Activated T-cell treated with anti-CD3 and anti-CD28 coated beads, Interleukin-2, amount 50 U/mL, for 24 hours (primary cell): Measurements from ENCODE around the gene SRGAP1.

Experiments used
- DNase-seq: peaks from one replicate; pipeline ENCODE4 v3.0.0-alpha.2; 2020
- H3K27ac Mint-ChIP-seq: 2 replicates; pipeline ENCODE4 v1.8.0; 2020; ENCODE audit warnings: mild to moderate bottlenecking, mixed read lengths
- H3K27me3 Mint-ChIP-seq: 2 replicates; pipeline ENCODE4 v1.8.0; 2020; ENCODE audit warnings: mixed read lengths
- H3K36me3 Mint-ChIP-seq: 2 replicates; pipeline ENCODE4 v1.8.0; 2020; ENCODE audit warnings: low read depth, mixed read lengths
- H3K4me1 Mint-ChIP-seq: 2 replicates; pipeline ENCODE4 v1.8.0; 2020; ENCODE audit warnings: low read depth, mixed read lengths
- H3K4me3 Mint-ChIP-seq: 2 replicates; pipeline ENCODE4 v1.8.0; 2020; ENCODE audit warnings: mild to moderate bottlenecking, moderate library complexity, mixed read lengths
- H3K9me3 Mint-ChIP-seq: 2 replicates; pipeline ENCODE4 v1.8.0; 2020; ENCODE audit warnings: mixed read lengths

Gene SRGAP1

DNA sequence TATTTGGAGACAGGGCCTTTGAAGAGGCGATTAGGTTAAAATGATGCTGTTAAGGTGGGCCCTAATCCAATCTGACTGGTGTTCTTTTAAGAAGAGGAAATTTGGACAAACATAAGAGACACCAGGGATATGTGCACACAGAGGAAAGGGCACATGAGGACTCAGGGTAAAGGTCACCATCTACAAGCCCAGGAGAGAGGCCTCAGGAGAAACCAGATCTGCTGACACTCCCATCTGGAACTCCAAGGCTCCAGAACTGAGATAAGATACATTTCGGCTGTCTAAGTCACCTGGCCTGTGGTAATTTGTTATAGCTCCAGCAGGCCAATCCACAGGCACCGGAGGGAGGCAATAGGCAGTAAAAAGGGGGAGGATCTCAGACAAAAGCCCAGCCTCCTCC lies 329.0 kb downstream of the SRGAP1 start:
- Mint-ChIP-seq H3K4me3 (no peak overlapping the region), H3K27ac (no peak overlapping the region), H3K27me3 (no peaks in the 10 kb centered on the region), H3K9me3 (no peaks in the 10 kb centered on the region), H3K36me3 (peaks cover 1% of the 10 kb centered on the region), H3K4me1 (no peaks in the 10 kb centered on the region)
- no peak for DNase-seq

GRCh38 chr12:64175254-64175945 lies 330.9 kb downstream of the SRGAP1 start:
- Mint-ChIP-seq H3K4me1 (no peaks in the 10 kb centered on the region), H3K36me3 (no peaks in the 10 kb centered on the region), H3K9me3 (no peaks in the 10 kb centered on the region), H3K27me3 (no peaks in the 10 kb centered on the region), H3K4me3 (no peak overlapping the region), H3K27ac (no peak overlapping the region)
- DNase-seq = no peak

- no peak for DNase-seq
- no peaks in the 10 kb centered on the region for H3K4me1 Mint-ChIP-seq
- no peaks in the 10 kb centered on the region for H3K27me3 Mint-ChIP-seq
- no peak overlapping the region for H3K27ac Mint-ChIP-seq
- no peaks in the 10 kb centered on the region for H3K36me3 Mint-ChIP-seq
- H3K4me3 Mint-ChIP-seq = no peak overlapping the region
- H3K9me3 Mint-ChIP-seq = no peaks in the 10 kb centered on the region
These were observed 332.5 kb downstream of the SRGAP1 start for GRCh38 chr12:64177001-64177400.

GRCh38 chr12:64178122-64178521 lies 333.6 kb downstream of the SRGAP1 start:
- Mint-ChIP-seq H3K4me3 (no peak overlapping the region), H3K4me1 (no peaks in the 10 kb centered on the region), H3K36me3 (no peaks in the 10 kb centered on the region), H3K27me3 (no peaks in the 10 kb centered on the region), H3K27ac (no peak overlapping the region), H3K9me3 (no peaks in the 10 kb centered on the region)
- DNase-seq = no peak

DNA sequence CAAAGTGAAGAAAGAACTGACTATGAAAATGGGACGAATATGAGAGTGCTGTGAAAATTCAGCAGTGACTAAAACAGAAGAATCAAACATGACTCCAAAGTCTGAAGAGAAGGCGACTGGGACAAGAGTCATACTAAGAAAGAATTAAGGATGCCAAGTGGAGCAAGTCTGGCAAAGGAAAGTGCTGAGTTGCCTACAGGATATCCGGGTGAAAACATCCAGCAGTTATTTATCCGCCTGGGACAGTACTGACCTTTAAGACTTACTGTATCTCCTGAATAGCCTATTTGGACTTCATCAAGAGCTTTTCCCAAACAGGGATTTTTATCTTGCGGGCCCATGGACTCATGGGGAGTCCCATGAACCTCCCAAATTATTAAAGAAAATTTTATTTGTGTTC lies 336.5 kb downstream of the SRGAP1 start:
- H3K9me3 Mint-ChIP-seq = no peaks in the 10 kb centered on the region
- no peak for DNase-seq
- H3K4me1 Mint-ChIP-seq = no peaks in the 10 kb centered on the region
- peaks cover 4% of the 10 kb centered on the region for H3K36me3 Mint-ChIP-seq
- no peaks in the 10 kb centered on the region for H3K27me3 Mint-ChIP-seq
- H3K4me3 Mint-ChIP-seq = no peak overlapping the region
- no peak overlapping the region for H3K27ac Mint-ChIP-seq

- no peaks in the 10 kb centered on the region for H3K9me3 Mint-ChIP-seq
- no peaks in the 10 kb centered on the region for H3K27me3 Mint-ChIP-seq
- no peak overlapping the region for H3K4me3 Mint-ChIP-seq
These were observed 337.2 kb downstream of the SRGAP1 start for GRCh38 chr12:64181430-64182291.

DNA sequence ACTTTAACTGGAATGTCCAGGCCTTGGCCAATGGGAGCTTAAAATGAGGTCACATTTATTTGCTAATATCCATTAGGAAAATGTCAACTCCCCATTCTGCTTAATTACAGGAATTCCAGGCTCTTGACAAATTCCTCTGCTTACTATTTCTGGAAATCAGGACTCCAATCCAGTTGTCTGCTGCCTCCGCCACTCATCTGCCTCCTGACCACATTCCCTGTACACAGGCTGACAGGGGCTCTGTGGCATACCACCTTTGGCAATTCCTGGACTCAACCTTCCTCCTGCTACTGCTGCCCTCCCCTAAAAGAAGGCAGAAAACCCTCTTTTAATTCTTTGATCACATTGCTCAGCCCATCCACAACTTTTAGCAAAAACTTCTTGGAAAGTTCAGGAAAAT lies 339.7 kb downstream of the SRGAP1 start:
- peaks cover 8% of the 10 kb centered on the region for H3K4me1 Mint-ChIP-seq
- H3K27me3 Mint-ChIP-seq = no peaks in the 10 kb centered on the region
- peaks cover 6% of the 10 kb centered on the region for H3K36me3 Mint-ChIP-seq
- no peaks in the 10 kb centered on the region for H3K9me3 Mint-ChIP-seq
- H3K27ac Mint-ChIP-seq = no peak overlapping the region
- DNase-seq = no peak
- H3K4me3 Mint-ChIP-seq = no peak overlapping the region

More at GRCh38 chr12:64181430-64182291, 337.2 kb downstream of the SRGAP1 start:
- H3K36me3 Mint-ChIP-seq = peaks cover 4% of the 10 kb centered on the region
- no peak overlapping the region for H3K27ac Mint-ChIP-seq
- peaks cover under 1% of the 10 kb centered on the region for H3K4me1 Mint-ChIP-seq
- DNase-seq = no peak

- Mint-ChIP-seq H3K4me1 (peaks cover 8% of the 10 kb centered on the region), H3K36me3 (peaks cover 16% of the 10 kb centered on the region), H3K4me3 (no peak overlapping the region), H3K9me3 (no peaks in the 10 kb centered on the region), H3K27ac (no peak overlapping the region), H3K27me3 (no peaks in the 10 kb centered on the region)
- DNase-seq = no peak
These were observed 342.3 kb downstream of the SRGAP1 start for GRCh38 chr12:64186789-64187188.

DNA sequence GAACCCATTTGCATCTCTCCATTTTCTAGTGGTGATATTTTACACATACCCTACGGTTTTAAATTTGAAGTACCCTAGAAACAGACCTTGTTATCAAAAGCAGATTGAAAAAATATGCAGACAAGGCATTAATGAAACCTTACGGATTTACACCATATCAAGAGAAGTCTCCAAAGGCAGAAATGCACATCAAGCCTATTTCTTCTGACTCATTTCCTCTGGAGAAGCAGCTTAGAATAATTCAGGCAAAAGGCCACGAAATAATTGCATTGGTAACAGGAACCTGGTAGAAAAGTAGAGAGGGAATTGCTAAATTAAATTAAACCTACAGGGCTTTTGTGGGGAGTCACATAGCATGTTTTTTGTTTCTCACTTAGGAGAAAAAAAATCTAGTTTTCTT lies 342.9 kb downstream of the SRGAP1 start:
- Mint-ChIP-seq H3K4me1 (peaks cover 8% of the 10 kb centered on the region), H3K36me3 (peaks cover 21% of the 10 kb centered on the region), H3K27ac (no peak overlapping the region), H3K9me3 (no peaks in the 10 kb centered on the region), H3K27me3 (no peaks in the 10 kb centered on the region), H3K4me3 (no peak overlapping the region)
- DNase-seq = no peak

DNA sequence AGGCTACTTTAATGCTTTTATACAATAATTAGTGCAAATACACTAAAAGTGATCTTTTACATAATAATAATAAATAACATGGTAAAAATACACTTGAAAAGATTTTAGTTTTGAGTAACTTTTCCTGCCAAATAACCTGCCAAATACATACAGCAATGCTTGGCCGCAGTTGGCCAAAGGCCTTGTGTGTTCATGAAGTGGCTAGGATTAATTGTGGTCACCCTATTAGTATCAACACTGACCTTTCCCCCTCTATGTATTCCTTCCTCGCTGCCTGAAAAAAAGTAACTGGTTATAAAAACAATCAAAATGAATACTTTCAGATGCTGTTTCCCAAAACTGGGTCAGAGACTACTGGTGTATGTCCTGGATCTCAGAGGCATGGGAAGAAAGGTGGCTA lies 343.3 kb downstream of the SRGAP1 start:
- Mint-ChIP-seq H3K36me3 (peaks cover 25% of the 10 kb centered on the region), H3K4me3 (no peak overlapping the region), H3K4me1 (peaks cover 11% of the 10 kb centered on the region), H3K27me3 (no peaks in the 10 kb centered on the region), H3K27ac (no peak overlapping the region), H3K9me3 (no peaks in the 10 kb centered on the region)
- DNase-seq = no peak

DNA sequence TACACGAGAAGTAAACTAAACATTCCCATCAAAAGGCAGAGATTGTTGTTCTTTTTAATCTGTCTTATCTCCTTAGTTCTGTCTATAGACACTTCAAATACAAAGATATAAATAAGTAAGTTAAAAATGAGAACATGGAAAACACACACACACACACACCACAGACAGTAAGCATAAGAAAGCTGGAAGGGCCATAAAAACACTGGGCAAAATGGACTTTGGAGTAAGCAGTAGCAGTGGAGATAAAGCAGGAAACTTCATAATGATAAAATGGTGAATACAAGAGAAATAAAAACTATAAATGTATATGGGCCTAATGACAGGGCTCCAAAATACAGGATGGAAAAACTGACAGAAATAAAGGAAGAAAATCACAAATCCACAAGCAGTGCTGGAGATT lies 345.0 kb downstream of the SRGAP1 start:
- peaks cover 38% of the 10 kb centered on the region for H3K36me3 Mint-ChIP-seq
- no peaks in the 10 kb centered on the region for H3K9me3 Mint-ChIP-seq
- no peak overlapping the region for H3K4me3 Mint-ChIP-seq
- H3K27me3 Mint-ChIP-seq = no peaks in the 10 kb centered on the region
- peaks cover 18% of the 10 kb centered on the region for H3K4me1 Mint-ChIP-seq
- H3K27ac Mint-ChIP-seq = no peak overlapping the region
- DNase-seq = no peak

DNA sequence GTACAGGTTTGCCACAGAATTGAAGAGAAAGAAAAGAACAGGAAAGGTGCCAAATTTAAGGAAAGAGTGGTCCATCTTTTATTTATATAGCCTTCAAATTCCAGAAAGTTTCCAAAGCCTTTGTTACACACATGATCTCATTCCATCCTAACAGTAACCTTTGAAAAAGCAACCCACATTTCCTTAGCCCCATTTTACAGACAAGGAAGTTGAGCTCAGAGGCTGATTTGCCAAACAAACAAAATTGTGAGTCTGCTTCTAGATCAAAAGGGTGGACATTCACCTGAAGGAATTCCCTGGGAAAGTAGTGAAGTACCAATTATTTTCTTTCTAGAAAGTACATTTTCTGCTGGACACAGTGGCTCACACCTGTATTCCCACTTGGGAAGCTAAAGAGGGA lies 345.6 kb downstream of the SRGAP1 start:
- peaks cover 18% of the 10 kb centered on the region for H3K4me1 Mint-ChIP-seq
- H3K36me3 Mint-ChIP-seq = peaks cover 43% of the 10 kb centered on the region
- no peak overlapping the region for H3K27ac Mint-ChIP-seq
- DNase-seq = no peak
- no peak overlapping the region for H3K4me3 Mint-ChIP-seq
- no peaks in the 10 kb centered on the region for H3K27me3 Mint-ChIP-seq
- H3K9me3 Mint-ChIP-seq = no peaks in the 10 kb centered on the region

DNA sequence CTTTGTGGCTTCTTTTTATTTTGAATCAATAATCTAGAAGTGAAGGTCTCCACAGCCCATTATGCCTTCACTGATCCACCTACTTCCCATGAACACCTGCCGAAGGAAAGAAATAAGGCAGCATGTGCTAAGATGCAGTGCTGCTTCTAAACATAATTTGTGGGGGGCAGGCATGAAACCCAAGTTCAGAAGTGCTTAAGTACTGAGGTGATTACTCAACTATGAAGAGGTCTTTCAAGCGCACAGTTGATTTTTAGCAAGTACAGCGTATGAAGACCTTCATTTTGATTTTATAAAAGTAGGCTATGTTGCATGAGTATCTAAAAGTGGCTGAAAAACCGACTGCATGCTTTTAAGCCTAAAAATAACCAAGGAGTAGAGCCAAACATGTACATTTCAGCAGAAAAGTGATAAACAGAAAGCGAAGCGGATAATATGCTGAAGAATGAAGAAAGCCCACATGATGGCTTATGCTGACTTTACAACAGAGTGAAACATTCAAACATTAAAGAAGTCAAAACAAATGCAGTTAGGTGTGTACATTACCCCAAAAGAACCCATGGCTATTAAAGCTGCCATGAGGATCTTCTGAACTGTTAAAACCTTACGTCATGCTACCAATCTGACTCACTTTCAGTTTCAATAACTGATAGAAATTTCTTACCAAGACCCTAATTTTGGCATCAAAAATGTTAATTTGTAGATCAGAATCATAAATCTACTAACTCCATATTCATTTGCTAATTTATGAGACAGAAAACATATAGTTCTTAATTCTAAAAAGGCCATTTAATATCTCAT lies 348.3 kb downstream of the SRGAP1 start:
- no peak for DNase-seq
- Mint-ChIP-seq H3K9me3 (no peaks in the 10 kb centered on the region), H3K27ac (peak overlapping the region; percentile 56), H3K4me3 (no peak overlapping the region), H3K27me3 (no peaks in the 10 kb centered on the region), H3K36me3 (peaks cover 44% of the 10 kb centered on the region), H3K4me1 (peaks cover 10% of the 10 kb centered on the region)

DNA sequence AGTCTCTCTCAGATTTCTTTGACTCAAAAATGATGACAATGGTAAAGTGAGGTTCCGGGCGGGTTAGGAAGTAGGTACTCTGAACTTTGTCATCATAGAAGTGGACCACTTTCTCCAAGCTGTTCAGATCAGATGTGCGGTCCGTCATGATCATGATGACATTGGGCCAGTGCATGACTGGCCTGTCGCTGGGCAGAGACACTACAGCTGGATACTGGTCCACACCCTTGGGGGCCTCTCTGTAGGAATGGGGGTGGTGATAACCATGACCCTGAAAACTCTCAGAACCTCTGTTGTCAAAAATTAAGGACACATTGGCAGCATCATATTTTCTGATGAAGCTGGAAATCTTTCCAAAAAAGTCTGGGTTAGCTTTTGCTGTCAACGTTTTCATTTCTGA lies 349.4 kb downstream of the SRGAP1 start:
- peaks cover 44% of the 10 kb centered on the region for H3K36me3 Mint-ChIP-seq
- H3K27ac Mint-ChIP-seq = no peak overlapping the region
- H3K4me3 Mint-ChIP-seq = no peak overlapping the region
- H3K4me1 Mint-ChIP-seq = peaks cover 10% of the 10 kb centered on the region
- H3K27me3 Mint-ChIP-seq = no peaks in the 10 kb centered on the region
- DNase-seq = no peak
- H3K9me3 Mint-ChIP-seq = no peaks in the 10 kb centered on the region
